HFF-Myc (cell line): Measurements from ENCODE around the gene MRC2.

Experiments used
- DNase-seq: peaks from one replicate; pipeline ENCODE4 v3.0.0-alpha.2; 2011; ENCODE audit warnings: low read depth; ENCODE audit errors: extremely low read depth
- H3K4me3 ChIP-seq: replicated peaks from 2 replicates; pipeline ENCODE4 v1.5.1; 2011; ENCODE audit warnings: low read depth, mild to moderate bottlenecking, control low read depth, low read length
- CTCF ChIP-seq: IDR thresholded peaks from 2 replicates; pipeline ENCODE4 v1.5.1; 2012; ENCODE audit warnings: mild to moderate bottlenecking, low read depth, low read length, control low read depth; ENCODE audit errors: missing control alignments

MRC2 gene

GRCh38 chr17:62676231-62676943 is 48.9 kb downstream of the MRC2 start:
- no peak for TF ChIP-seq CTCF
- H3K4me3 ChIP-seq, result no peak overlapping the region
- no peak for DNase-seq

GRCh38 chr17:62676952-62677596 is 49.6 kb downstream of the MRC2 start:
- no peak for DNase-seq
- no peak overlapping the region for H3K4me3 ChIP-seq
- TF ChIP-seq CTCF, result no peak

- no peak overlapping the region for H3K4me3 ChIP-seq
- no peak for DNase-seq
- no peak for TF ChIP-seq CTCF
These were observed 50.9 kb downstream of the MRC2 start for GRCh38 chr17:62678214-62678919.

GRCh38 chr17:62679866-62680377 is 52.5 kb downstream of the MRC2 start:
- TF ChIP-seq CTCF, result no peak
- DNase-seq, result no peak
- no peak overlapping the region for H3K4me3 ChIP-seq

GRCh38 chr17:62680541-62681052 is 53.1 kb downstream of the MRC2 start:
- DNase-seq, result no peak
- no peak for TF ChIP-seq CTCF

GRCh38 chr17:62681061-62681938 is 53.8 kb downstream of the MRC2 start:
- no peak overlapping the region for H3K4me3 ChIP-seq
- no peak for DNase-seq
- no peak for TF ChIP-seq CTCF

More at GRCh38 chr17:62680541-62681052, 53.1 kb downstream of the MRC2 start:
- no peak overlapping the region for H3K4me3 ChIP-seq
